ENCODE results near the gene TMEM121. TPM values are rescaled to one million over a fixed set of nuclear protein-coding genes. Genes with fewer than 3 reads are reported as not detected.

TMEM121 gene
- total RNA-seq, 1 donor from 2014 or later: 1.5 TPM

GRCh38 chr14:105479431-105480158 lies 46.8 kb upstream of the TMEM121 start:
- ATAC-seq: no peak
- intact Hi-C loops (cut with DNase I): no loop called here
- no peaks in the 10 kb centered on the region for H3K9me3 ChIP-seq
- no peak overlapping the region for H3K27ac ChIP-seq
- peaks cover 12% of the 10 kb centered on the region for H3K27me3 ChIP-seq
- TF ChIP-seq CTCF (IDR thresholded peaks at IDR 0.05): no peak
- DNase-seq: no peak
- H3K36me3 ChIP-seq: no peaks in the 10 kb centered on the region
- no peak overlapping the region for H3K4me3 ChIP-seq
- peaks cover 52% of the 10 kb centered on the region for H3K4me1 ChIP-seq

- H3K36me3 ChIP-seq: no peaks in the 10 kb centered on the region
- no peaks in the 10 kb centered on the region for H3K9me3 ChIP-seq
- ATAC-seq (no peak), DNase-seq (no peak)
- H3K27me3 ChIP-seq: peaks cover 9% of the 10 kb centered on the region
- no peak for TF ChIP-seq CTCF (IDR thresholded peaks at IDR 0.05)
- intact Hi-C loops (cut with DNase I): no loop called here
- H3K4me3 ChIP-seq: no peak overlapping the region
- peak overlapping the region; percentile 98 for H3K27ac ChIP-seq
- H3K4me1 ChIP-seq: peaks cover 52% of the 10 kb centered on the region
Measured at GRCh38 chr14:105480199-105480746, 46.1 kb upstream of the TMEM121 start.

GRCh38 chr14:105480807-105481801 lies 45.3 kb upstream of the TMEM121 start:
- peak; percentile 85 for ATAC-seq
- Histone ChIP-seq H3K4me3 (peak overlapping the region; percentile 40), H3K36me3 (no peaks in the 10 kb centered on the region), H3K9me3 (no peaks in the 10 kb centered on the region), H3K27ac (peak overlapping the region; percentile 98), H3K27me3 (peaks cover under 1% of the 10 kb centered on the region), H3K4me1 (peaks cover 60% of the 10 kb centered on the region)
- intact Hi-C loops (cut with DNase I): no loop called here
- peak; percentile 100 for TF ChIP-seq CTCF (IDR thresholded peaks at IDR 0.05)
- peak; percentile 93 for DNase-seq

- ATAC-seq (peak; percentile 57), DNase-seq (peak; percentile 95)
- no peak for TF ChIP-seq CTCF (IDR thresholded peaks at IDR 0.05)
- H3K4me1 ChIP-seq: peaks cover 60% of the 10 kb centered on the region
- H3K27me3 ChIP-seq: no peaks in the 10 kb centered on the region
- H3K4me3 ChIP-seq: peak overlapping the region; percentile 40
- intact Hi-C loops (cut with DNase I): no loop called here
- H3K27ac ChIP-seq: peak overlapping the region; percentile 98
- no peaks in the 10 kb centered on the region for H3K36me3 ChIP-seq
- H3K9me3 ChIP-seq: no peaks in the 10 kb centered on the region
Measured at GRCh38 chr14:105481886-105482457, 44.4 kb upstream of the TMEM121 start.

GRCh38 chr14:105482486-105483110 lies 43.8 kb upstream of the TMEM121 start:
- H3K36me3 ChIP-seq: no peaks in the 10 kb centered on the region
- ATAC-seq (no peak), DNase-seq (no peak)
- intact Hi-C loops (cut with DNase I): no loop called here
- no peak for TF ChIP-seq CTCF (IDR thresholded peaks at IDR 0.05)
- peak overlapping the region; percentile 98 for H3K27ac ChIP-seq
- H3K9me3 ChIP-seq: no peaks in the 10 kb centered on the region
- peaks cover 66% of the 10 kb centered on the region for H3K4me1 ChIP-seq
- no peak overlapping the region for H3K4me3 ChIP-seq
- no peaks in the 10 kb centered on the region for H3K27me3 ChIP-seq

Data from upper lobe of right lung (tissue), 1 donor.